ENCODE measurements around the gene ORC6.

ORC6 gene

DNA sequence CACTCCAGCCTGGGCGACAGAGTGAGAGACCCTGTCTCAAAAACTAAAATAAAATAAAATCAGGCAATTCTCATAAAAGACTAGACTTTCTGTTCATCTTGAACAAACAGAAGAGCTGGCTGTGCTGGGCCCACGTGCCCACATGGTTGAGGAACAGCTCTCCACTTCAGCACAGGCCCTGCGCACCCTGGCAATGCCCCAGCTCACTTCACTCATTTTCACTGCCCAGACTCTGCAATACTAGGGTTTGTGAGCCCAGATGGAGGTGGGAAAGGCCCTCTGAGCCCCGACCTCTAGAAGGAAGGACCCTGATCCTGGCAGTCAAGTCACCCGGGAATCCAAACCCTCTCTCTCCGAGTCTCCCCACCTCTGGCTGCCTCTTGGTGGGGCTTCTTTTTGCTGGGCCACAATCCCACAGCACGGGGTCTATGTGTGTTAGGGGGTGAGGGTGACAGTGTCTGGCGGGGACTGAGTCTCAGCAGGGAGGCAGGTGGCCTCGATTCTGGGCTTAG is 43.9 kb downstream of the ORC6 start:
- no peak for DNase-seq

DNA sequence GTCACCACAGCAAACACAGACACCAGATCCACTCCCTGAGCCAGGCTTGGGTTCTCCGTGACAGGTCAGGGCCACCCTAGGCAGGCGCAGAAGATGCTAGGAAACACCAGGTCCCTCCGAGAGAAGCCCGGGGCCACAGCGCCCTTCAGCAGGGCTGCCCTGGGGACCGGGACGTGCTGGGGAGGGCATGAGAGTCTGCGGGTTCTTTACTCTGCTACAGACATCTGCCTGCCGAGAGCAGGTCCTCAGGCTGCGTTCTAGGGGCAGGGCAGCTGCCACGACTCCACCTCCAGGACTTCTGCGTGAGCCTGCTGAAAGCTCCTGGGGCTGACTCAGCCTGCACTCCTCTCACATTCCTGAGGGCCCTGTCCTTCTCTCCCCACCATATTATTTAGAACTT is 47.2 kb downstream of the ORC6 start:
- no peak for DNase-seq

DNA sequence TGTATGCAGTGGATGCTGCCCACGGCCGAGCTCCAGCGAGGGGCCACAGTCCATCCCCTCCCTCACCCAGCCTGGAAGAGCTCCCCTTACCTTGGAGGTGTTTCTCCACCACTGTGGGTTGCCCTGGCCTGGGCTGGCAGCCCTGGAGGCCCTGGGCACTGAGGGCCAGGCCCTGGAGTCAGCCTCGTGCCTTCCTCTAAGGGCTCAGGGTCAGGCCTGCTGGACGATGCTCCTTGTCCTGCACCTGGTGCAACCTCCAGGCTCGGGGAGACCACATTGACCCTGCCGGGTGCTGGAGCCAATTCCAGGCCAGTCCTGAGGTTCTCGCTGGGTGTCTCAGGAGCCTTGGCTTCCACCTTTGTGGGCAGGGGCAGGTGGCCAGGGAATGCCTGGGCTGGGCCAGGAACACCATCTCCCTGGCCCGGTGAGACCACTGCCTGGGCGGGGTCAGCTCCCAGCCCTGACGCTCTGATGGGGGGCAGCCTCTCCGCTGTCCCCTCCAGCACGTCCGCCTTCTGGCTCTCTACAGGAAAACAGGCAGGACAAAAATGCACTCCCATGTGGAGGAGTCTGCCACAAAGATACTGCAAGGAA is 48.3 kb downstream of the ORC6 start:
- no peak for DNase-seq

DNA sequence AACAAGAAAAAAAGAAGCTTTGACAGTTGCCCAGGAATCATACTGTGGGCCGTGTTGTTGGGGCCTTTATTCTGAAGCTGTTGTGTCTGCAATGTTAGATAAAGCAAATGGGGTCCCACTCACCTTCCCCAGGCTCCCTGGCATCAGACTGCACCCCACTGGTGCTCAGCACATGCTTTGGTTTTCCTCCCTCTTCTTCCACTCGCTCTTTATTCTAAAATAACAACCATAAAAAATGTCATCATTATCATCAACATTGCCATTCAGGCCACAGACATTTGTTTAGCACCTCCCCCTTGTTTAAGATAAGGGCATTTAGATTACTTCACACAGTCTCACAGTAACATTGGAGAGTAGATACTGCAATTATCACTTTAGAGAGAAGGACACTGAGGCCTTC is 50.5 kb downstream of the ORC6 start:
- DNase-seq = no peak

DNA sequence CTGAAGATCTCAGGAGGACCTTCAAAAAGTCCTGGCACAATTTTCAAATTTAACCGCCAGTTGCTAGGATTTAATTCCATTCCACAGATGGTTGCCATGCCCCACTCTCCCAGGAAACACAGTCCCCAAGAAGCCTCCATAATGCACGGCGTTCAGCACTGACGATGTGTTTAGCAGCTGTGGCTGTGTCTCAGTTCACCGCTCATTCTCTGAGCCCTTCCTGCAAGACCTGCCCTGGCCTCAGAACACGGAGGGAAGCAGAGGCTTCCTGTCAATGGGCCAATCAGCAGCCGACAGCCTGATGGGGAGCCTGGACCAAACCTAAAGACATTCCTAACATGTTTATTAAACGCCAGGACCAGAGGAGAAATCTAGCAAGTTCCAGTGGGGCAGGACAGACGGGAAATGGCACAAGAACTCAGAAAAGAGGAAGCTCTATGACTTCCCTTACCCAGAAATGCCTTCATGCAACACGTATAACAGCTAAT is 53.8 kb downstream of the ORC6 start:
- DNase-seq = no peak

DNA sequence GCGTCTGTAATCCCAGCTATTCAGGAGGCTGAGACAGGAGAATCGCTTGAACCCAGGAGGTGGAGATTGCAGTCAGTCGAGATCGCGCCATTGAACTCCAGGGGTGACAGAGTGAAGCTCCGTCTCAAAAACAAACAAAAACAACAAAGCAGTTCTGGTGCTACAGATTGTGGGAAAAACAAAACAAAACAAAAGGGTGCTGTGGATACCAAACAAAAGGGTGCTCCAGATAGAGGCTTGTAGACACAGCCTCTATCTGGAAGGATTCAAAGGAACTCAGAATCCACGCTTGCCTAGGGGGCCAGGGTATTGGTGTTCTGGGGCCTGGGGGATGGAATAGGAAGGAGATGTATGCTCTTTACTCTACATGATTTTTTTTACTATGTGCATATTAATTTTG is 56.2 kb downstream of the ORC6 start:
- no peak for DNase-seq

DNA sequence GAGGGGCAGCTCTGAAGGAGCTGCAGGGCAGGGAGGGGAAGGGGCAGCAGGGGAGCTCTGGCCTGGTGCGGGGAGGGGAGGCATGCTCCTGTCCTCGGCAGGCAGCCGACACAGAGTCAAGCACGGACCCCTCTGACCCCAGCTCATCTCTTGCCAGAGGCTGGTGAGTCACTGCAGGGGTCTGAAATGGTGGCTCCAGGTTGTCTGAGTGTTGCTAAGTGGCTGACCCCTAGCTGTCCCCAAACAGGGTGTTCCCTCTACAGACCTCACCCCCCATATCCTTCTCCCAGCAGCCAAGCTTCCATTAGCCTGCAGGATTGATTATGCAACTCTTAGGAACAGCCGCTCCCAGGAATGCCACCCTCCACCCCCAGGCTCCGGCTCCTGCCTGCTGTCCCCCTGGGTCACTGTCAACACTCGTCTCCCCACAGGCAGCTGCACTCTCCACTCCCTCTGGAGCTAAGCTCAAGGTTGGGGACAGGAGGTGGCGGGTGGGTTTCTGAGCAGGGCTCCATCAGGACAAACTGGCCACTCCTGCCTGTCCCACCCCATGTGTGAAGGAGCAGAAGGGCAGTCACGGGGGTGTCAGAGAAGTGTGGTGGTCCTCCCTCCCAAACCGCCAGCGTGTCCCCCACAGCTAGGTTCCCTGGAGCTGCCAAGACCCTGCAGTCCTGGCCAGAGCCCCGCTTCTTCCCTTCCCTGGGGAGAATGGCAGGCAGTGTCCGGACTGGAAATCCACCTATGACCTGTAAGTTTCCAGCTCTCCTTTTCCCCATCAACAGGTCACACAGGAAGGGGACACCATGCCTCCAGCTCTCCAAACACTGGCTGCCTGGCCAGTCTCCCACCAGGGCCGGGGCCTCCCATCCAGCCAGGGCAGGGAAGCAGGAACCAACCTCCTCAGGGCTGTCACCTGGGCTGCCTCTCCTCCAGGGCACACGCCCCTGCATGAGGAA is 57.6 kb downstream of the ORC6 start:
- no peak for DNase-seq

Measured in activated CD8-positive, alpha-beta memory T cell treated with anti-CD3 and anti-CD28 coated beads for 24 hours (primary cell).